Activated CD8-positive, alpha-beta memory T cell treated with anti-CD3 and anti-CD28 coated beads, Interleukin-2, amount 10 ng/mL, durations not matched to agents 7 days and 5 days (primary cell): ENCODE results near the gene CEP162. TPM values are rescaled to one million over a fixed set of nuclear protein-coding genes. Genes with fewer than 3 reads are reported as not detected.
"Not testable (repeated sequence)": the region's sequence is repeated elsewhere in the genome, so short reads cannot be mapped to it uniquely, and the experiment has no call there.

Experiments used
- ATAC-seq: fragments of 150-1000 bp; cut with Tn5 transposase; one replicate; pipeline ENCODE4 v1.10.0; 2021; ENCODE audit warnings: moderate library complexity
- CTCF ChIA-PET: fragments of 350-600 bp; sonication (Branson Sonifier 250); formaldehyde crosslinking; loops from one replicate; lab custom pipeline; 2021; ENCODE audit warnings: antibody characterized with exemption; lab: Charles Lee
- DNase-seq: peaks from one replicate; pipeline ENCODE4 v3.0.0-alpha.2; 2020
- H3K27ac Mint-ChIP-seq: one replicate; pipeline ENCODE4 v1.8.0; 2021; ENCODE audit warnings: mild to moderate bottlenecking, mixed read lengths
- H3K27me3 Mint-ChIP-seq: one replicate; pipeline ENCODE4 v1.8.0; 2021; ENCODE audit warnings: mixed read lengths
- H3K36me3 Mint-ChIP-seq: one replicate; pipeline ENCODE4 v1.8.0; 2021; ENCODE audit warnings: mild to moderate bottlenecking, mixed read lengths
- H3K4me1 Mint-ChIP-seq: one replicate; pipeline ENCODE4 v1.8.0; 2021; ENCODE audit warnings: mixed read lengths
- H3K4me3 Mint-ChIP-seq: one replicate; pipeline ENCODE4 v1.8.0; 2021; ENCODE audit warnings: mild to moderate bottlenecking, moderate library complexity, mixed read lengths
- H3K9me3 Mint-ChIP-seq: one replicate; pipeline ENCODE4 v1.8.0; 2022; ENCODE audit warnings: low read depth, mixed read lengths
- total RNA-seq, 2 experiments: library from RNA; stranded (reverse); gene quantifications; one replicate each; pipeline ENCODE4 v1.2.3, GENCODE V29; 2021

The CEP162 gene
- total RNA-seq, 2 experiments from 2014 or later: 7.2 to 9.5 TPM

DNA sequence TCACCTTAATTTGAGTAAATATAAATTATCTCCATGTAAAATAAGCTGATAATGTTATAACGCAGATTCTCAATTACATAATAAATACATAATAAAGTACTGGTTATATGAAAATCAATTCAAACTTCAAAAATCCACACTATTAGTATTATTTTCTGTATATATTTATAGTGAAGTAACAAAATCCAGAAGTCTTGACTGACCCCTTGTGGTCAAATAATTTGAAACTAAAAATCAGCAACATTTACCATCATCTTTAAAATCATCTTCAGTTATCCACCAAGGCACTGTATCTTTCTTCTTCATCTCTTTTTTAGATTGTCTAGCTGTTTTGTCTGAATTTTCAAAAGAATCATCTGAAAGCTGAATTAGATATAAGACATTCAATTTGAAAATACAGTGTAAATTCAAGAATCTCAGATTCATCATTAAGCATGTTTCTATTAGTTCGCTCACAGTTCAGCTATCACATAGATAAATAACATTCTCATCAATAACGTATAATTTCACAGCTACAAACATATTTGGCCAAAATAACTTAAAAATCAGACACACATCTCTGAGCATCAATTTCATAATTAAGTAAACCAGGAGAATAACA is 6.5 kb downstream of the CEP162 start:
- no peak overlapping the region for H3K4me3 Mint-ChIP-seq
- H3K36me3 Mint-ChIP-seq: peaks cover 3% of the 10 kb centered on the region
- ATAC-seq: no peak
- peaks cover 6% of the 10 kb centered on the region for H3K4me1 Mint-ChIP-seq
- DNase-seq: no peak
- no peak overlapping the region for H3K27ac Mint-ChIP-seq
- H3K9me3 Mint-ChIP-seq: no peaks in the 10 kb centered on the region
- CTCF ChIA-PET: interaction anchor here (1.3 kb wide), 1 partner anchor 606 kb away, joined by 4 read pairs; no protein-coding TSS in a partner anchor
- no peaks in the 10 kb centered on the region for H3K27me3 Mint-ChIP-seq

DNA sequence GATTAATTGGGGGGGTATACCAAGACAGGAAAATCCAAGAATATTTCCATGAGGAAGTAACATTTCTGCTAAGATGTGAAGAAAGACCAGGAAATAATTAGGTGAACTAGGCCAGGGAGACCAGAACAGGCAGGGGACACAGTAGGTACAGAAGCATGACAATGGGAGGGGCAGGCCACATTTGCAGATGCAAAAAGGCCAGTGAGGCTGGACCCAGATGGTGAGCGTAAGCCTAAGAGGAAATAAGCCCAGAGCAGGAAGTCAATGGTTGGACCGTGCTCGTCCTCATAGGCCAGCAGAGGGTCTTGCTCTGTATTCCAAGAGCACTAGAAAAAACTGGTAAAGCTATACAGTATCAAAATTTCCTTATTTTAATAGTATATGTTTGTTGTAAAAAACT is 9.4 kb downstream of the CEP162 start:
- H3K4me1 Mint-ChIP-seq: peaks cover 2% of the 10 kb centered on the region
- CTCF ChIA-PET: interaction anchor here (1.3 kb wide), 1 partner anchor 8 kb away, joined by 5 read pairs; no protein-coding TSS in a partner anchor

DNA sequence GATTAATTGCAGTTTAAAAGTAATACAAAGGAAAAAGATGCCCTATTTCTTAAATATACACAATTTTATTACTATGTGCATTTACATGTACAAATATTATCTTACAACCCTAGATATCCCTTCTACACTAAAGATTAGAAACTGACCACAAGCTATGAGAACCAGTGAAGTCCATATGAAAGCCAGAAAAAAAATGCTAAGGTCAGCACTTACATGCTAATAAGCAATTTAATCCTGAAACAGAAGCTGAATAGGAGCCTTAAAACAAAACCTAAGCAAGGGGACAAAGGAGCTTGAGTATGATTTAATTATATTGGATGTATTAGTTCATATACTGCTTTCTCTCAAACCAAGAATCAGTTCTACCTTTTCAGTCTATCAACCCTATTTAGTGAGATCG is 14.2 kb downstream of the CEP162 start:
- ATAC-seq: no peak
- Mint-ChIP-seq H3K9me3 (no peaks in the 10 kb centered on the region), H3K4me1 (no peaks in the 10 kb centered on the region), H3K36me3 (peaks cover 7% of the 10 kb centered on the region), H3K27me3 (no peaks in the 10 kb centered on the region), H3K4me3 (no peak overlapping the region), H3K27ac (no peak overlapping the region)
- CTCF ChIA-PET: no interaction called here
- no peak for DNase-seq

More for the DNA sequence above, 9.4 kb downstream of the CEP162 start:
- Mint-ChIP-seq H3K27ac (no peak overlapping the region), H3K27me3 (no peaks in the 10 kb centered on the region), H3K36me3 (no peaks in the 10 kb centered on the region), H3K4me3 (no peak overlapping the region), H3K9me3 (no peaks in the 10 kb centered on the region)
- ATAC-seq: no peak
- no peak for DNase-seq

DNA sequence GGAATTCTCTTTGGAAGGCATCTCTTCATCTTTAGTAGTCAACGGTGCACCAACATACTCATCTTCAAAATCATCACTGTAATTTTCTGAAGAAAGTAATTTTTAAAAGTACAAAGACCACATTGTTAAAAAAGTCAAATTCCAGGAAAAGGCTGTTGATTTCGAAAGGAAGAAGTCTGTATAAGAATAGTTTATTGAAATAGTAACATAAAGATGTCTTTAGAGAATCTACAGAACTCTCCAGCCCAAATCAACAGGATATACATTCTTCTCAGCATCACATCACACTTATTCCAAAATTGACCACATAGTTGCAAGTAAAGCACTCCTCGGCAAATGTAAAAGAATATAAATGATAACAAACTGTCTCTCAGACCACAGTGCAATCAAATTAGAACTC is 23.4 kb downstream of the CEP162 start:
- Mint-ChIP-seq H3K27me3 (no peaks in the 10 kb centered on the region), H3K4me1 (no peaks in the 10 kb centered on the region), H3K4me3 (no peak overlapping the region), H3K36me3 (peaks cover 27% of the 10 kb centered on the region), H3K9me3 (no peaks in the 10 kb centered on the region), H3K27ac (no peak overlapping the region)
- CTCF ChIA-PET: no interaction called here
- DNase-seq (no peak), ATAC-seq (no peak)

DNA sequence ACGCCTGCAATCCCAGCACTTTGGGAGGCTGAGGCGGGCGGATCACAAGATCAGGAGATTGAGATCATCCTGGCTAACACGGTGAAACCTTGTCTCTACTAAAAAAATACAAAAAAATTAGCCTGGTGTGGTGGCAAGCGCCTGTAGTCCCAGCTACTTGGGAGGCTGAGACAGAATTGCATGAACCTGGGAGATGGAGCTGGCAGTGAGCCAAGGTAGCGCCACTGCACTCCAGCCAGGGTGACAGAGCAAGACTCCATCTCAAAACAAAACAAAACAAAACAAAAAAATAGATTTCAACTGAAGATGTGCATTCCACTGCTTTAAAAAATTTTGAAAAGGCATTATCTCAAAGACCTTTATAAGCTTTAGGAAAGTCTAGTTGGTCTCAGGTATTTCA is 27.5 kb downstream of the CEP162 start:
- DNase-seq, H3K9me3 Mint-ChIP-seq, H3K4me3 Mint-ChIP-seq, CTCF ChIA-PET, ATAC-seq, H3K27ac Mint-ChIP-seq, H3K4me1 Mint-ChIP-seq, H3K27me3 Mint-ChIP-seq: not testable (repeated sequence)
- H3K36me3 Mint-ChIP-seq: peaks cover 33% of the 10 kb centered on the region

DNA sequence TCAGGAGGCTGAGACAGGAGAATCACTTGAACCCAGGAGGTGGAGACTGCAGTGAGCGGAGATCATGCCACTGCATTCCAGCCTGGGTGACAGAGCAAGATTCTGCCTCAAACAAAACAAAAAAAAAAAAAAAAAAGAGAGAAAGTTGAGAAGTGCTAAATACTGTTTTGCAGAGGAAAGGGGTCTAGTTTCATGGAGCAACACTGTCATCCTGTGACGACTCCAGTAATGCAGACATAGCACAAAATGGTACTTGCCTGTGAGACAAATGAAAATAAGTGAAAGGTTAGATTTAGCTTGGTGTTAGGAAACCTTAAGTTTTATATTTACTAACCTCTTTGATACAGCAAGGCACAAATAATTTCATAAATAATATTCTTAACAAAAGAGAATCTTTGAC is 29.7 kb downstream of the CEP162 start:
- Mint-ChIP-seq H3K4me3 (no peak overlapping the region), H3K27me3 (no peaks in the 10 kb centered on the region), H3K36me3 (peaks cover 32% of the 10 kb centered on the region), H3K27ac (no peak overlapping the region), H3K9me3 (no peaks in the 10 kb centered on the region), H3K4me1 (no peaks in the 10 kb centered on the region)
- no peak for DNase-seq
- ATAC-seq: no peak
- CTCF ChIA-PET: no interaction called here

DNA sequence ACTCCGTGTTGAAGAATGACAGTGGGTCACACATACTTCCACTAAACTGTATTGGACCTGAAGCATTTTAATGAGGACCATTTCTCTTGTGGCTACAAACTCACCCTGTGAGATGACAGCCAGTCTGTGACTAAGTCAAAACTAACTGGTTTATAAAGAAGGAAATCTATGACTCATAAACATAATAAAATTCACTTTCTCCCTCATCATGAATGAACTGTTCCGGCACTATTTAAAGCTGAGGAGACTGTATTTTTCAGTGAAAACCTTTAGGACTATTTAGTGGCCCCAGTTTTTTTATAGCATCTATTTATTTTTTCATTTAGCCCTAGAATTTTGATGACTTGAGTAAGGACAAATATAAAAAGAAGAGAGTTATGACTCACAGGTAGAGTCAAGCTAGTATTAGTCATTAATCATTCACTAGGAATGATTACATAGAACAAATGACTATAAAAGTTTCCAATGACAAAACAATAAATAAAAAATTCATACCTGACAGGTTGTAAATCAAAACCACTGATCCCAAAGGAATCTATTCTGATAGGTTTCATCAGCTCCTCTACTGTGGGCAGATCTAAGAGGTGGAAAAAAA is 34.2 kb downstream of the CEP162 start:
- Mint-ChIP-seq H3K4me3 (no peak overlapping the region), H3K27me3 (no peaks in the 10 kb centered on the region), H3K4me1 (no peaks in the 10 kb centered on the region), H3K9me3 (peaks cover 2% of the 10 kb centered on the region), H3K36me3 (peaks cover 46% of the 10 kb centered on the region), H3K27ac (no peak overlapping the region)
- no peak for DNase-seq
- no peak for ATAC-seq
- CTCF ChIA-PET: no interaction called here

DNA sequence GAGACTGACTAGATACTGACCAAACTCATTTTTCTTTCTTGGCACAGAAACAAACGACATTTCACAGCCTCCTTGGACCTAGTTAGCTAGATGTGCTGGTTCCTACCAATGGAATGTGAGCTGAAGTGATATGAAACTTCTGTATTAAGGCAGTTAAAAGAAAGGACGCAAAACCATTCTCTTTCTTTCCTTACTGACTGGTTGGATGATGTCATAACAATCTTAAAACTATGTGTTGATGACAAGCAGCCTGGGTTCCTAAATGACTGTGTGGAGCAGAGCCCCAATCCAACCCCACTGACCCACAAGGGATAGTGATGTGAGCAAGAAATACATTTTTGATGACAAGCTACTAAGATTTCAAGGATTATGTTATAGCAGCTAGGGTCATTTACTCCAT is 35.6 kb downstream of the CEP162 start:
- H3K9me3 Mint-ChIP-seq: peaks cover 2% of the 10 kb centered on the region
- H3K36me3 Mint-ChIP-seq: peaks cover 43% of the 10 kb centered on the region
- DNase-seq: no peak
- CTCF ChIA-PET: no interaction called here
- ATAC-seq: no peak
- no peak overlapping the region for H3K27ac Mint-ChIP-seq
- no peaks in the 10 kb centered on the region for H3K27me3 Mint-ChIP-seq
- no peaks in the 10 kb centered on the region for H3K4me1 Mint-ChIP-seq
- no peak overlapping the region for H3K4me3 Mint-ChIP-seq

DNA sequence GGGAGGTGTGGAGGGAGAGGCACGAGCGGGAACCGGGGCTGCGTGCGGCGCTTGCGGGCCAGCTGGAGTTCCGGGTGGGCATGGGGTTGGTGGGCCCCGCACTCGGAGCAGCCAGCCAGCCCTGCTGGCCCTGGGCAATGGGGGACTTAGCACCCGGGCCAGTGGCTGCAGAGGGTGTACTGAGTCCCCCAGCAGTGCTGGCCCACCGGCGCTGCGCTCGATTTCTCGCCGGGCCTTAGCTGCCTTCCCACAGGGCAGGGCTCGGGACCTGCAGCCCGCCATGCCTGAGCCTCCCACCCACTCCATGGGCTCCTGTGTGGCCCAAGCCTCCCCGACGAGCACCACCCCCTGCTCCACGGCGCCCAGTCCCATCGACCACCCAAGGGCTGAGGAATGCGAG is 38.1 kb downstream of the CEP162 start:
- DNase-seq, H3K27me3 Mint-ChIP-seq, H3K9me3 Mint-ChIP-seq, H3K27ac Mint-ChIP-seq, CTCF ChIA-PET, H3K4me1 Mint-ChIP-seq, H3K4me3 Mint-ChIP-seq, ATAC-seq: not testable (repeated sequence)
- H3K36me3 Mint-ChIP-seq: peaks cover 28% of the 10 kb centered on the region

DNA sequence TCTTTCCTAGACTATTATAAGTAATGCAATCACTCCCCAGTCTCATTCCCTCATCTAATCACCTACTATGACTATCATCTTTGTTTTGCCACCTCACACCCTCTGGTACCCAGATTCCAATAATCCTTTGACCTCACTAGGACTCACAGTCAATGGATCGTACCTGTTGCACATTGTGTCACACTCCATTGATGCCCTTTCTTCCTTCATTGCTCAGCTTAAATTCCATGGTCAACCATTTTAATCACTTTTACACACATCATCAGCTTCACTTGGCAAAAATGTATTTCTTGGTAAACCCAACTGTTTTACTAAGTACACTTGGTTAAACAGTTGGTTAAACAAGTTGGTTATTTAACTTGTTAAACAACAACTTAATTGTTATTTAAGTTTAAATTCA is 44.0 kb downstream of the CEP162 start:
- CTCF ChIA-PET: no interaction called here
- no peaks in the 10 kb centered on the region for H3K9me3 Mint-ChIP-seq
- H3K4me1 Mint-ChIP-seq: no peaks in the 10 kb centered on the region
- no peak overlapping the region for H3K27ac Mint-ChIP-seq
- no peak overlapping the region for H3K4me3 Mint-ChIP-seq
- DNase-seq (no peak), ATAC-seq (no peak)
- peaks cover 7% of the 10 kb centered on the region for H3K36me3 Mint-ChIP-seq
- no peaks in the 10 kb centered on the region for H3K27me3 Mint-ChIP-seq

DNA sequence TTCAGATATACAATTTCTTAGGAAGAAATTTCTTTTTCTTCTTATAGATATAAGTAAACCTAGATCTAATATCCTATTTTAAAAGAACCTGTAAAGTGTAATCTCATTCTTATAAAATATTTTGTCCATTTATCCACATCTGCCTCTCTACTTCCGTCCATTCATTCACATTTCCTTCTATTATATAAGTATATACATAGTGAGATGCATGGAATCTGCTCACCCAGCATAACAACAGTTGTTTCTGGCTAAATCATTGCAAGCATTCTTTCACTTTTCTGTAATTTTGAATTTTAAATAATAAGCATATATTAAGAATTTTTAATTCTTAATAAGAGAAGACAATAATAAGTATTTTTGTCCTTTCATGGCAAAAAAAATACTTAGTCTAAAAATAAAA is 45.4 kb downstream of the CEP162 start:
- H3K4me1 Mint-ChIP-seq: no peaks in the 10 kb centered on the region
- H3K4me3 Mint-ChIP-seq: no peak overlapping the region
- no peaks in the 10 kb centered on the region for H3K27me3 Mint-ChIP-seq
- H3K27ac Mint-ChIP-seq: no peak overlapping the region
- CTCF ChIA-PET: no interaction called here
- DNase-seq (no peak), ATAC-seq (no peak)
- no peaks in the 10 kb centered on the region for H3K9me3 Mint-ChIP-seq
- peaks cover 8% of the 10 kb centered on the region for H3K36me3 Mint-ChIP-seq

DNA sequence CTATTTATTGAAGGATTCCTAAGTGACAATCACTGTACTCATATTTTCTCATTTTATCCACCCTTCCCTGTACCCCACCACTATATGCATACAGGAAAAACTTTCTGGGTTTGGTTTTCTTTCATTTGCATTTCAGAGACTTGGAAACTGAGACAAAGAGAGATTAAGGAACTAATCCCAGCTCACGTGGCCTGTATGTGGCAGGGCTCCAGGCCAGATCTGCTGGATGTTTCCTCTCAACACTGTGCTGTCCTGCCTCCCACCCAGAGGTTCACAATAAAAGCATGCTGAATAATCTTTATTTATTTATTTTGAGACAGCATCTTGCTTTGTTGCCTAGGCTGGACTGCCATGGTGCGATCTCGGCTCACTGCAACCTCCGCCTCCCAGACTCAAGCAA is 50.2 kb downstream of the CEP162 start:
- Mint-ChIP-seq H3K9me3 (no peaks in the 10 kb centered on the region), H3K4me3 (no peak overlapping the region), H3K27ac (no peak overlapping the region), H3K4me1 (no peaks in the 10 kb centered on the region), H3K36me3 (peaks cover 9% of the 10 kb centered on the region), H3K27me3 (no peaks in the 10 kb centered on the region)
- ATAC-seq: no peak
- CTCF ChIA-PET: no interaction called here
- DNase-seq: no peak

DNA sequence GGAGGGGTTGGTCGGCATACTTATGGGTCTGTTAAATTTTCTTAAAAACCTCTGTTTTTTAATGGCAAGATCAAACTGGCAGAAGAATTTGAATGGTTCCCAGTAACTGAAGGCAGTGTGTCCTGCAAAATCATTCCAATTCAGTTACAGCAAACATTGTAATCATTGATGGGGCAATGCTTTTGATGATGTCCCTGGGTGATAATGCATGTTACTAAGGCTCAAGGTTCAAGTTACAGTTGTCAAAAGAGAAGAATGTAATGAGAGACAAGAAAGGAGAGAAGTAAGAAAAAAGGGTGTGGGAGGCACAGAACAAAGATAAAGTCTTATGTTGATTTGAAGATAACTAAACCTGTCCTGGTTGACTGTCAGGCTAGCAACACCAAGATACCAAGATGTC is 54.9 kb downstream of the CEP162 start:
- ATAC-seq (no peak), DNase-seq (no peak)
- Mint-ChIP-seq H3K9me3 (no peaks in the 10 kb centered on the region), H3K36me3 (peaks cover 6% of the 10 kb centered on the region), H3K4me3 (no peak overlapping the region), H3K27me3 (no peaks in the 10 kb centered on the region), H3K27ac (no peak overlapping the region), H3K4me1 (no peaks in the 10 kb centered on the region)
- CTCF ChIA-PET: no interaction called here

DNA sequence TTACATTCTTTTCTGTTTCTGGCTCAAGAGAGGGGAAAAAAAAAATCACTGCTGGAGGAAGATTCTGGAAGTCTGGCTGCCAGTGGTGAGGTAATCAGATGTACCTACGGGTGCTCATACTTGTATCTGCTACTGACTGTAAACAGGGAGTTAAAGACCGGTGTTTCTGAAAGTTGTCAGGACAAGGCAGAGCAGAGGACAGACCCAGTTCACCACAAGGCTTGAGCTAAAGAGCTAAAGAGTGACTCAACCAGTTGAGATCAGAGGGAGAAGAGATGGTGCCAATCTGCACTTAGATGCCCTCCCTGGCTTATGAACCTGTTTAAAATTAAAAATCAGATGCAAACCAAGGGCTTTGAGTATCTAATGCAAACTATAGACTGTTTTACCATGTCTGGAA is 55.4 kb downstream of the CEP162 start:
- ATAC-seq: no peak
- CTCF ChIA-PET: no interaction called here
- Mint-ChIP-seq H3K4me3 (no peak overlapping the region), H3K9me3 (no peaks in the 10 kb centered on the region), H3K27me3 (no peaks in the 10 kb centered on the region), H3K4me1 (no peaks in the 10 kb centered on the region), H3K36me3 (peaks cover 6% of the 10 kb centered on the region), H3K27ac (no peak overlapping the region)
- no peak for DNase-seq
